Upper lobe of right lung (tissue), 1 donor: Measurements from ENCODE around the gene RBBP4. TPM values are rescaled to one million over a fixed set of nuclear protein-coding genes. Genes with fewer than 3 reads are reported as not detected.
A peak's percentile ranks its signal among the peaks of the same experiment; 100 is the strongest.

Experiments used
- ATAC-seq: fragments of 200-7000 bp; cut with Tn5 transposase; one replicate; pipeline ENCODE4 v1.9.1; 2020; ENCODE audit warnings: mild to moderate bottlenecking, moderate library complexity
- DNase-seq: peaks from one replicate; pipeline ENCODE4 v3.0.0-alpha.2; 2020
- H3K27ac ChIP-seq: fragments of 200-600 bp; one replicate; pipeline ENCODE4 v1.8.0; 2022
- H3K27me3 ChIP-seq: fragments of 200-600 bp; one replicate; pipeline ENCODE4 v1.8.0; 2022; ENCODE audit warnings: mild to moderate bottlenecking
- H3K36me3 ChIP-seq: fragments of 200-600 bp; one replicate; pipeline ENCODE4 v1.8.0; 2022
- H3K4me1 ChIP-seq: fragments of 200-600 bp; one replicate; pipeline ENCODE4 v1.8.0; 2022
- H3K4me3 ChIP-seq: fragments of 200-600 bp; one replicate; pipeline ENCODE4 v1.8.0; 2022; ENCODE audit warnings: mild to moderate bottlenecking
- H3K9me3 ChIP-seq: fragments of 200-600 bp; one replicate; pipeline ENCODE4 v1.8.0; 2022
- intact Hi-C: fragments of 100-400 bp; cut with DNase I; formaldehyde crosslinking; loops from one replicate; pipeline ENCODE4 v1.11.0; 2022
- total RNA-seq: library from RNA; stranded (reverse); fragmentation: NEBNext Ultra II Directional; extraction: Animal tissue kit (Norgen Biotek cat#: 25700); gene quantifications from one replicate; pipeline ENCODE4 v1.2.1, GENCODE V29; 2021
- TF ChIP-seq, protein P1 (sequence below): fragments of 200-600 bp; IDR thresholded peaks from one replicate; pipeline ENCODE4 v1.8.0; 2022; ENCODE audit warnings: antibody characterized with exemption
- donor health status: DM: no; HTN: yes; CAD: no; lungs with severe emphysema.

RBBP4 gene
- total RNA-seq, 1 donor from 2014 or later, result 156 TPM

DNA sequence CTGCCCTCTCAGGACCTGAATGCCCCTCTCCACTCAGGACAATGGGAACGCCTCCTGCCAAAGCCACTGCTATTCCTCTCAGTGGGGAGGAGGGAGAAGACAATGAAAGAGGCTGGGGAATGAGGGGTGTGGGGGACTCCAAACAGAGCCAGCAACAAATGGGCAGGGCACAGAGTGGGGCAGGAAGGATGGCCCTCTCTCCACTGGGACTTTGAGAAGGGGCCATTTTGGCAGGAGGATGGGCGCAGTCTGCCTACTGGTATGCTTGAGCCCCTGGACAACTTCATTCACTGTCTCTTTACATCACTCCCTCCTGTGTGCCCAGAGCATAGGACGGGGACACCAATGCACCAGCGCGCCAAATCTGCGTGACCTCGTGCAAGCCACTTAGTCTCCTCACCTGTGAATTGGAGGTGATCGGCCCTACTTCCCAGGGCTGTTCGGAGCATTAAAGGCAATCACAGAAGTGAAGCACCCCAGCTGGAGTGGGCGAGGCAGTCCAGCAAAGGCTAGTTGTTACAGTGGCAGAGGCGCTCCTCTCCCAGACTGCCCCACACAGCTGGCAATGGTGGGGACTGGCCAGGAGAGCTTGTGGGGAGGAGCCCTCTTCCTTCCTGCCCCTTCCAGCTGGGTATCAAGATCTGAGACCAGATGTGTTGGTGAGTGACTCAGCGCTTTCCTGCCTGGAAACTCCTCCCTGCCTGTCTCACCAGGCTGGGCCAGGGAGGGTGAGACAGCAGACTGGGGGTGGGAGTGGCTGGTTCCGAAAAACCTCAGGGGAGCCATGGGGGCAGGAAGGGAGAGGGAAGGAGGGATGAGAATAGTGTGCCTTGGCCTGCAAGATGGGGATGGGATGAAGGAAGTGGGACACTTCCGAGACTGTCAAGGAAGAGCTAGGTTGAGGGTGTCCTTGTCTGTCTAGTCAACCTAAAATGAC, 73.9 kb downstream of the RBBP4 start:
- H3K4me1 ChIP-seq, result peaks cover 10% of the 10 kb centered on the region
- DNase-seq (peak; percentile 66), ATAC-seq (peak; percentile 82)
- H3K36me3 ChIP-seq, result no peaks in the 10 kb centered on the region
- H3K27me3 ChIP-seq, result no peaks in the 10 kb centered on the region
- TF ChIP-seq, protein P1, sequence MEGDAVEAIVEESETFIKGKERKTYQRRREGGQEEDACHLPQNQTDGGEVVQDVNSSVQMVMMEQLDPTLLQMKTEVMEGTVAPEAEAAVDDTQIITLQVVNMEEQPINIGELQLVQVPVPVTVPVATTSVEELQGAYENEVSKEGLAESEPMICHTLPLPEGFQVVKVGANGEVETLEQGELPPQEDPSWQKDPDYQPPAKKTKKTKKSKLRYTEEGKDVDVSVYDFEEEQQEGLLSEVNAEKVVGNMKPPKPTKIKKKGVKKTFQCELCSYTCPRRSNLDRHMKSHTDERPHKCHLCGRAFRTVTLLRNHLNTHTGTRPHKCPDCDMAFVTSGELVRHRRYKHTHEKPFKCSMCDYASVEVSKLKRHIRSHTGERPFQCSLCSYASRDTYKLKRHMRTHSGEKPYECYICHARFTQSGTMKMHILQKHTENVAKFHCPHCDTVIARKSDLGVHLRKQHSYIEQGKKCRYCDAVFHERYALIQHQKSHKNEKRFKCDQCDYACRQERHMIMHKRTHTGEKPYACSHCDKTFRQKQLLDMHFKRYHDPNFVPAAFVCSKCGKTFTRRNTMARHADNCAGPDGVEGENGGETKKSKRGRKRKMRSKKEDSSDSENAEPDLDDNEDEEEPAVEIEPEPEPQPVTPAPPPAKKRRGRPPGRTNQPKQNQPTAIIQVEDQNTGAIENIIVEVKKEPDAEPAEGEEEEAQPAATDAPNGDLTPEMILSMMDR, result no peak
- intact Hi-C loops, result no loop called here
- H3K27ac ChIP-seq, result peak overlapping the region; percentile 26
- H3K4me3 ChIP-seq, result no peak overlapping the region
- no peaks in the 10 kb centered on the region for H3K9me3 ChIP-seq

- DNase-seq (no peak), ATAC-seq (peak; percentile 20)
- Histone ChIP-seq H3K4me3 (no peak overlapping the region), H3K36me3 (no peaks in the 10 kb centered on the region), H3K27ac (peak overlapping the region; percentile 26), H3K9me3 (no peaks in the 10 kb centered on the region), H3K4me1 (peaks cover 10% of the 10 kb centered on the region), H3K27me3 (no peaks in the 10 kb centered on the region)
- intact Hi-C loops, result no loop called here
- TF ChIP-seq, protein P1, result no peak
Observed at GRCh38 chr1:32725615-32725982, 74.6 kb downstream of the RBBP4 start.

- TF ChIP-seq, protein P1, result no peak
- DNase-seq (no peak), ATAC-seq (no peak)
- peaks cover 10% of the 10 kb centered on the region for H3K4me1 ChIP-seq
- intact Hi-C loops, result no loop called here
- H3K4me3 ChIP-seq, result no peak overlapping the region
- H3K27me3 ChIP-seq, result no peaks in the 10 kb centered on the region
- H3K27ac ChIP-seq, result no peak overlapping the region
- no peaks in the 10 kb centered on the region for H3K9me3 ChIP-seq
- H3K36me3 ChIP-seq, result no peaks in the 10 kb centered on the region
Observed at GRCh38 chr1:32727876-32728275, 76.9 kb downstream of the RBBP4 start.

DNA sequence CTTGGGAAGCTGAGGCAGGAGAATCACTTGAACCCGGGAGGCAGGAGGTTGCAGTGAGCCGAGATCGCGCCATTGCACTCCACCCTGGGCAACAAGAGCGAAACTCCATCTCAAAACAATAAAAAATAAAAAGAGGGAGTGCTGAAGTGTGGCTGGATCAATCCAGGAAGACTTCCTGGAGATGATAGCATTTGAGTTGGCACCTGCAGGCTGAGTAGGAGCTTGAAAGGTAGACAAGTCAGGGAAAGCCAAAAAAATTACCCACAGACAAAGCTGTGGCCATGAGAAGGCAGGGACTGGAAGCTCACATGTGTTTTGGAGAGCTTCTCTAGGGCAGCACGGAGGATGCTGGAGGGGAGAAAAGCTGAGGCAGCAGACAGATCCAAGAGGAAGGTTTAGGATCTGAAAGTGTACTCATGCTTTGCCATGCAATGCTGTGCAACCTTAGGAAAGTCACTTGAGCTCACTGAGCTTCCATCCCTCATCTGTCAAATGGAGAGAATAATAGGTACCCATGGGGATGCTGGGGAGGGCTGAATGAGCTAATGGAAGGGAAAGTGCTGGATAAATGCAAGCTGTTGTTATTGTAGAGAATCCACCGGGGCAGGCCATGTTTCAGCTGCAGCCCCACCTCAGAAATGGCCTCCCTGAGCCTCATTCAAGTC, 77.5 kb downstream of the RBBP4 start:
- H3K4me3 ChIP-seq, result no peak overlapping the region
- no peaks in the 10 kb centered on the region for H3K36me3 ChIP-seq
- TF ChIP-seq, protein P1, result no peak
- peaks cover 10% of the 10 kb centered on the region for H3K4me1 ChIP-seq
- H3K27me3 ChIP-seq, result no peaks in the 10 kb centered on the region
- H3K27ac ChIP-seq, result no peak overlapping the region
- H3K9me3 ChIP-seq, result no peaks in the 10 kb centered on the region
- ATAC-seq (no peak), DNase-seq (no peak)
- intact Hi-C loops, result no loop called here

- H3K9me3 ChIP-seq, result no peaks in the 10 kb centered on the region
- TF ChIP-seq, protein P1, result no peak
- H3K36me3 ChIP-seq, result no peaks in the 10 kb centered on the region
- no peak overlapping the region for H3K27ac ChIP-seq
- ATAC-seq (no peak), DNase-seq (no peak)
- no peak overlapping the region for H3K4me3 ChIP-seq
- intact Hi-C loops, result no loop called here
- H3K4me1 ChIP-seq, result peaks cover 10% of the 10 kb centered on the region
- no peaks in the 10 kb centered on the region for H3K27me3 ChIP-seq
Observed at GRCh38 chr1:32729254-32730046, 78.4 kb downstream of the RBBP4 start.
